Left lobe of liver (tissue), 2 donors: ENCODE measurements around the gene RHAG. TPM values are rescaled to one million over a fixed set of nuclear protein-coding genes. Genes with fewer than 3 reads are reported as not detected.
"Not testable (repeated sequence)": the region's sequence is repeated elsewhere in the genome, so short reads cannot be mapped to it uniquely, and the experiment has no call there.

ENCODE experiments used
- ATAC-seq: fragments of 200-7000 bp; cut with Tn5 transposase; one replicate; pipeline ENCODE4 v1.9.1; 2020; ENCODE audit warnings: mild to moderate bottlenecking, moderate library complexity
- DNase-seq: peaks from one replicate; pipeline ENCODE4 v3.0.0-alpha.2; 2020; ENCODE audit warnings: low spot score
- total RNA-seq: library from RNA; stranded (reverse); gene quantifications from one replicate; pipeline ENCODE4 v1.2.1, GENCODE V29; 2021
- donor health status: DM: no; HTN: no; CAD: no; lungs with moderate emphysema.
- donor health status: DM: no; HTN: yes; CAD: no.

RHAG gene
- total RNA-seq: 0.38 TPM

- no peak for DNase-seq
- no peak for ATAC-seq
Observed at GRCh38 chr6:49636713-49637349, at the start of gene RHAG. TSS of gene RHAG (minus strand) at chr6:49636839. CDS start at chr6:49636812, 27 bp downstream.

GRCh38 chr6:49676671-49677281 lies 40.1 kb upstream of the RHAG start:
- ATAC-seq: no peak

GRCh38 chr6:49675816-49676215 lies 39.2 kb upstream of the RHAG start:
- DNase-seq (no peak), ATAC-seq (no peak)

More at GRCh38 chr6:49676671-49677281, 40.1 kb upstream of the RHAG start:
- no peak for DNase-seq

- ATAC-seq (no peak), DNase-seq (no peak)
Observed at GRCh38 chr6:49668083-49668511, 31.5 kb upstream of the RHAG start.

- DNase-seq (no peak), ATAC-seq (no peak)
Observed at GRCh38 chr6:49666930-49667757, 30.5 kb upstream of the RHAG start.

GRCh38 chr6:49666480-49666879 lies 29.8 kb upstream of the RHAG start:
- no peak for ATAC-seq
- DNase-seq: no peak

GRCh38 chr6:49664817-49665216 lies 28.2 kb upstream of the RHAG start:
- no peak for ATAC-seq
- no peak for DNase-seq

GRCh38 chr6:49664054-49664453 lies 27.4 kb upstream of the RHAG start:
- DNase-seq, ATAC-seq: not testable (repeated sequence)

- DNase-seq (no peak), ATAC-seq (no peak)
Observed at GRCh38 chr6:49662892-49663261, 26.2 kb upstream of the RHAG start.

- ATAC-seq: no peak
- no peak for DNase-seq
Observed at GRCh38 chr6:49662231-49662891, 25.7 kb upstream of the RHAG start.

GRCh38 chr6:49653942-49654341 lies 17.3 kb upstream of the RHAG start:
- DNase-seq (no peak), ATAC-seq (no peak)

- DNase-seq: no peak
- no peak for ATAC-seq
Observed at GRCh38 chr6:49653438-49653837, 16.8 kb upstream of the RHAG start.

GRCh38 chr6:49651239-49651638 lies 14.6 kb upstream of the RHAG start:
- DNase-seq: no peak
- no peak for ATAC-seq

- DNase-seq (no peak), ATAC-seq (no peak)
Observed at GRCh38 chr6:49649988-49650387, 13.3 kb upstream of the RHAG start.

GRCh38 chr6:49648036-49648435 lies 11.4 kb upstream of the RHAG start:
- ATAC-seq: no peak

GRCh38 chr6:49647476-49647875 lies 10.8 kb upstream of the RHAG start:
- no peak for ATAC-seq
- no peak for DNase-seq

More at GRCh38 chr6:49648036-49648435, 11.4 kb upstream of the RHAG start:
- DNase-seq: no peak

- ATAC-seq (no peak), DNase-seq (no peak)
Observed at GRCh38 chr6:49646942-49647341, 10.3 kb upstream of the RHAG start.

GRCh38 chr6:49646130-49646824 lies 9.6 kb upstream of the RHAG start:
- no peak for ATAC-seq

GRCh38 chr6:49645139-49645538 lies 8.5 kb upstream of the RHAG start:
- DNase-seq: no peak
- ATAC-seq: no peak

More at GRCh38 chr6:49646130-49646824, 9.6 kb upstream of the RHAG start:
- DNase-seq: no peak

GRCh38 chr6:49639177-49639817 lies 2.7 kb upstream of the RHAG start:
- DNase-seq: no peak

More at GRCh38 chr6:49639177-49639817, 2.7 kb upstream of the RHAG start:
- no peak for ATAC-seq
